ENCODE measurements around the gene PRKCA. TPM values are rescaled to one million over a fixed set of nuclear protein-coding genes. Genes with fewer than 3 reads are reported as not detected.
A peak's percentile ranks its signal among the peaks of the same experiment; 100 is the strongest.

The PRKCA gene
- total and polyA plus RNA-seq, 10 of the 15 experiments (the other 5 are each of a cell fraction or from before 2014, with no cell fraction given), result 0.11 to 14.6 (median 0.72) TPM

DNA sequence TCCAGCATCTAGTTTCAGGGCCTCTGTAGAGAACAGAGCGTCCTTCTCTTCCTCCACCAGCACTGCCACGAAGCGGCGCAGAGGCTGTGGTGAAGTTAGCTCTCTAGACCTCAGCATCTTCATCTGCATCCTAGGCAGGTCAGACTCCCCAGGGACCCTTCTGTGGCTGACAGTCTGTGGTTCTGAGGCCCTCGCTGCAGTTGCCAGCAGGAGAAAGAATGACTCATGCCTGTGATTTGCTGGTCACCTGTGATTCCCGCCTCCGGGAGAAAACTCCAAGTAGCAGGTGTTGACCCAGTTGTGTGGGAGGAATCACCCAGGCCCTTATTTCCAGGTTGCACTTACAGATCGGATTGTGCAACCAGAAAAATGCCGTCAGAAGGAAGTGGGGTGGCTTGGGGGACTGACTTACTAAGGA, 415.2 kb downstream of the PRKCA start (continued):
- TF ChIP-seq CHD4 (IDR thresholded peaks at IDR 0.05), result no peak
- TF ChIP-seq, protein P1, sequence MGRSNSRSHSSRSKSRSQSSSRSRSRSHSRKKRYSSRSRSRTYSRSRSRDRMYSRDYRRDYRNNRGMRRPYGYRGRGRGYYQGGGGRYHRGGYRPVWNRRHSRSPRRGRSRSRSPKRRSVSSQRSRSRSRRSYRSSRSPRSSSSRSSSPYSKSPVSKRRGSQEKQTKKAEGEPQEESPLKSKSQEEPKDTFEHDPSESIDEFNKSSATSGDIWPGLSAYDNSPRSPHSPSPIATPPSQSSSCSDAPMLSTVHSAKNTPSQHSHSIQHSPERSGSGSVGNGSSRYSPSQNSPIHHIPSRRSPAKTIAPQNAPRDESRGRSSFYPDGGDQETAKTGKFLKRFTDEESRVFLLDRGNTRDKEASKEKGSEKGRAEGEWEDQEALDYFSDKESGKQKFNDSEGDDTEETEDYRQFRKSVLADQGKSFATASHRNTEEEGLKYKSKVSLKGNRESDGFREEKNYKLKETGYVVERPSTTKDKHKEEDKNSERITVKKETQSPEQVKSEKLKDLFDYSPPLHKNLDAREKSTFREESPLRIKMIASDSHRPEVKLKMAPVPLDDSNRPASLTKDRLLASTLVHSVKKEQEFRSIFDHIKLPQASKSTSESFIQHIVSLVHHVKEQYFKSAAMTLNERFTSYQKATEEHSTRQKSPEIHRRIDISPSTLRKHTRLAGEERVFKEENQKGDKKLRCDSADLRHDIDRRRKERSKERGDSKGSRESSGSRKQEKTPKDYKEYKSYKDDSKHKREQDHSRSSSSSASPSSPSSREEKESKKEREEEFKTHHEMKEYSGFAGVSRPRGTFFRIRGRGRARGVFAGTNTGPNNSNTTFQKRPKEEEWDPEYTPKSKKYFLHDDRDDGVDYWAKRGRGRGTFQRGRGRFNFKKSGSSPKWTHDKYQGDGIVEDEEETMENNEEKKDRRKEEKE (IDR thresholded peaks at IDR 0.05), result no peak
- TF ChIP-seq ZNF217 (IDR thresholded peaks at IDR 0.05), result peak; percentile 68; the same call in 1 of the 2 replicates
- peak; percentile 98 for TF ChIP-seq IKZF2 (IDR thresholded peaks at IDR 0.05)
- TF ChIP-seq MTA2 (IDR thresholded peaks at IDR 0.05; ENCODE audit: low read depth), result peak; percentile 83
- no peak for TF ChIP-seq YBX1 (IDR thresholded peaks at IDR 0.05)
- peak; percentile 54; the same call in 1 of the 3 replicates for TF ChIP-seq POU2F2 (IDR thresholded peaks at IDR 0.05; ENCODE audit: borderline replicate concordance, low read depth, low read length)
- no peak for TF ChIP-seq SREBF1 (IDR thresholded peaks at IDR 0.05; ENCODE audit: low read length)
- no peak for TF ChIP-seq SUZ12 (IDR thresholded peaks at IDR 0.05; ENCODE audit: unreplicated experiment)
- TF ChIP-seq CUX1 (IDR thresholded peaks at IDR 0.05; ENCODE audit: insufficient replicate concordance, low read depth, low read length), result no peak
- peak in 1 of 3 experiments; percentile 32; a peak in 1 of 6 replicates for TF ChIP-seq CTCF (IDR thresholded peaks at IDR 0.05 in 2 of 3, conservative IDR thresholded peaks at IDR 0.05 in 1 of 3; ENCODE audit: control insufficient read depth in 2 of 3, extremely low read depth in 1 of 3, insufficient read depth in 1 of 3, low read depth in 3 of 3, low read length in 3 of 3)
- no peak for TF ChIP-seq PML (IDR thresholded peaks at IDR 0.05; ENCODE audit: low read length)
- TF ChIP-seq RAD21 (IDR thresholded peaks at IDR 0.05; ENCODE audit: insufficient read depth, low read depth, low read length), result no peak
- no peak for TF ChIP-seq STAT3 (IDR thresholded peaks at IDR 0.05; ENCODE audit: low read depth, low read length)
- peak; percentile 69; the same call in 1 of the 2 replicates for TF ChIP-seq NFIC (IDR thresholded peaks at IDR 0.05; ENCODE audit: low read depth, low read length)
- no peak for TF ChIP-seq NFXL1 (IDR thresholded peaks at IDR 0.05; ENCODE audit: borderline replicate concordance)
- no peak; the same call in 1 of the 2 replicates for TF ChIP-seq TBL1XR1 (IDR thresholded peaks at IDR 0.05; ENCODE audit: low read depth, low read length)
- no peak for TF ChIP-seq MXI1 (IDR thresholded peaks at IDR 0.05; ENCODE audit: low read depth, low read length)
- TF ChIP-seq, protein P2, sequence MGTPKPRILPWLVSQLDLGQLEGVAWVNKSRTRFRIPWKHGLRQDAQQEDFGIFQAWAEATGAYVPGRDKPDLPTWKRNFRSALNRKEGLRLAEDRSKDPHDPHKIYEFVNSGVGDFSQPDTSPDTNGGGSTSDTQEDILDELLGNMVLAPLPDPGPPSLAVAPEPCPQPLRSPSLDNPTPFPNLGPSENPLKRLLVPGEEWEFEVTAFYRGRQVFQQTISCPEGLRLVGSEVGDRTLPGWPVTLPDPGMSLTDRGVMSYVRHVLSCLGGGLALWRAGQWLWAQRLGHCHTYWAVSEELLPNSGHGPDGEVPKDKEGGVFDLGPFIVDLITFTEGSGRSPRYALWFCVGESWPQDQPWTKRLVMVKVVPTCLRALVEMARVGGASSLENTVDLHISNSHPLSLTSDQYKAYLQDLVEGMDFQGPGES (IDR thresholded peaks at IDR 0.05), result no peak
- TF ChIP-seq TCF7 (IDR thresholded peaks at IDR 0.05; ENCODE audit: borderline replicate concordance), result no peak

Data from GM12878 (cell line).